Omental fat pad (tissue), 4 donors: ENCODE data around the gene CTTN. TPM values are rescaled to one million over a fixed set of nuclear protein-coding genes. Genes with fewer than 3 reads are reported as not detected.

Experiments used
- ATAC-seq: fragments of 150-250 bp; one replicate; pipeline ENCODE4 v1.9.1; 2016; ENCODE audit warnings: mild to moderate bottlenecking, moderate library complexity; ENCODE audit not compliant: low FRiP score
- DNase-seq: peaks from one replicate; pipeline ENCODE4 v3.0.0-alpha.2; 2019; ENCODE audit warnings: low spot score
- CTCF ChIP-seq, 3 donors: fragments of 450-650 bp; IDR thresholded peaks; one replicate each; pipeline ENCODE4 v1.5.1; 2016 to 2017; ENCODE audit warnings: antibody characterized with exemption in 3 of 3, mild to moderate bottlenecking in 3 of 3, moderate library complexity in 2 of 3
- total RNA-seq, 4 donors: library from RNA; depleted of rRNA; stranded (reverse); fragments of >200 nt; gene quantifications; one replicate each; pipeline ENCODE4 v1.1.0, GENCODE V29; 2016

CTTN gene
- total RNA-seq, 4 donors from 2014 or later, result 240 to 341 (median 294) TPM

GRCh38 chr11:70353900-70354568 lies 44.3 kb upstream of the CTTN start:
- DNase-seq (no peak), ATAC-seq (no peak)
- TF ChIP-seq CTCF (IDR thresholded peaks at IDR 0.05), result no peak

GRCh38 chr11:70354629-70355028 lies 43.7 kb upstream of the CTTN start:
- no peak for ATAC-seq
- no peak for TF ChIP-seq CTCF (IDR thresholded peaks at IDR 0.05)
- DNase-seq, result no peak

DNA sequence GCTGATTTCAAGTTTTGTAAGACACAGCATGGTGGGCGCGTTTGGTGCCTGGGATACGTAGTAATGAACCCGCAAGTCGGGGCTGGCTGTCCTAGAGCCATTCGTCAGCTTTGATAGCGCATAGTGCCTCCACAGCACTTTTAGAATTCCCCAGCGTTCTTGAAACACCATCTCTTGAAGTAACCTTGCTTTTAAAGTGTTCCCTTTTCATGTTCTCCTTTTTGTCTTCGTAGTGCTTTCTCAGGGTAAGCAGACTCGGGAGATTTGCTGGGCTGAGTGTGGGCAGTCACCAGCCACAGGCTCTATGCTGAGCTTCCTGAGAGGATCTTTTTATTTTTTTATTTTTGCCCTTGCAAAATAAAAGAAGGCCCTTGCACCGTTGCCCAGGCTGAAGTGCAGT lies 39.6 kb upstream of the CTTN start:
- DNase-seq, result no peak
- ATAC-seq, result no peak
- no peak for TF ChIP-seq CTCF (IDR thresholded peaks at IDR 0.05)

DNA sequence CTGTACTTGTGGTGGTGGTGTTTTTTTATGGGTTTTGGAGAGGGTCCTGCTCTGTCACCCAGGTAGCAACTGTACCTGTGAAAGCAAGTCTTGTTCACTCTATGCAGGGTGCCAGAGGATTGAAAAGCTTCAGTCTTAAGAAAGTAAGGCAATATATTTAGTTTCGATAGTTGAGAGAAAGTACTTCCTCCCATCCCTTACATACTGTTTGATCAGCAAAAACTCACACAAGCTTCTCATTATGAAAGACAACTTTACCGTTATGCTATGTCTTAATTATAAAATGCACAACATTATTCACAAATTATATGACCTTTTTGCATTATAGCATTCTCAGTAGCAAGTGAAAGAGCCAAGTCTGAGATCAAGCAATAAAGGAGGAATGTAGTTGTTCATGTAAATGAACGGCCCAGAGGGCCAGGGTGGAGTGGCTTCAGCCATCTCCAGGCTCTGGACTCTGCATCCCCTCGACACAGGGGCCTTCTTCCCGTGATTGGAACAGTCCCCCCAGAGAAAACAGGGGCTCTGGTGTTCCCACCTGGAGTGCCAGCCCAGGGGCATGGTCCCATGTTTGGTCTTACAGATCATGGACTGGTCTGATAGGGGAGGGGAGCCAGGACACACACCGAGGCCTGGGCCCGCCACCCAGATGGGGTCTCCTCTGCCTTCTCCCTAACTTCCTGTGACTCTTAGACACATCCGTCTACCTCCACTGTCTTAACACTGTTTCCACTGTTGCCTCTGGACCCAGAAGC lies 38.7 kb upstream of the CTTN start:
- DNase-seq (no peak), ATAC-seq (no peak)
- TF ChIP-seq CTCF (IDR thresholded peaks at IDR 0.05), result no peak

GRCh38 chr11:70360211-70360610 lies 38.1 kb upstream of the CTTN start:
- DNase-seq (no peak), ATAC-seq (no peak)
- TF ChIP-seq CTCF (IDR thresholded peaks at IDR 0.05), result no peak

DNA sequence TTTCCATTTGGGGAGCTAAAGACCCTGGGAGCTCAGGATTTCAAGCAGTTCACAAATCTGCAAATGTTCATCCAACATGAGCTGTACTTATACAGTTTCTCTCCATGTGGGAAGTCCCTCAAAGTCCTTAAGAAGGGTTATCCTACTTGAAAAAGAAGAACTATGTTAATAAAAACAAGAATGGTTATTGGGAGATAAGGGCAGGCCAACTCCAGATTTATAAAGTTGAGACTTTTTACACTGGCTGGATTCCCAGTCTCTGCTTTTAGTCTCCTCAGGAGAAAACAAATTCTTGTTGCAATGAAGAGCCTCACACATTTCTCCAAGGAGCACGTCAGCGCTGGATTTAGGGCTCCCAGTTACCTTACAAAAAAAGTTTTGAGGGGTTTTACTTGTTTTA lies 34.2 kb upstream of the CTTN start:
- no peak for ATAC-seq
- no peak for TF ChIP-seq CTCF (IDR thresholded peaks at IDR 0.05)

More for the DNA sequence above, 34.2 kb upstream of the CTTN start:
- DNase-seq, result no peak
